GM19438 (cell line): ENCODE results near the gene PDK2.

Experiments
- ATAC-seq: cut with Tn5 transposase; IDR thresholded peaks from one replicate; pipeline ENCODE4 v1.9.1; 2021; ENCODE audit warnings: low read depth; ENCODE audit not compliant: unreplicated experiment

PDK2 gene

GRCh38 chr17:50132104-50132794 is 37.1 kb downstream of the PDK2 start:
- no peak for ATAC-seq

- ATAC-seq, result no peak
These were observed 38.0 kb downstream of the PDK2 start for GRCh38 chr17:50133028-50133768.

GRCh38 chr17:50133769-50134099 is 38.6 kb downstream of the PDK2 start:
- no peak for ATAC-seq

- ATAC-seq, result no peak
These were observed 39.3 kb downstream of the PDK2 start for GRCh38 chr17:50134206-50135110.

GRCh38 chr17:50135316-50136095 is 40.4 kb downstream of the PDK2 start:
- no peak for ATAC-seq

- ATAC-seq, result no peak
These were observed 41.0 kb downstream of the PDK2 start for GRCh38 chr17:50136096-50136687.

GRCh38 chr17:50137042-50137441 is 41.9 kb downstream of the PDK2 start:
- no peak for ATAC-seq

GRCh38 chr17:50139185-50139783 is 44.1 kb downstream of the PDK2 start:
- no peak for ATAC-seq

GRCh38 chr17:50139950-50140885 is 45.1 kb downstream of the PDK2 start:
- ATAC-seq, result peak; percentile 58

GRCh38 chr17:50141026-50141744 is 46.0 kb downstream of the PDK2 start:
- ATAC-seq, result no peak

GRCh38 chr17:50141745-50142110 is 46.6 kb downstream of the PDK2 start:
- ATAC-seq, result no peak

GRCh38 chr17:50143461-50144176 is 48.5 kb downstream of the PDK2 start:
- ATAC-seq, result no peak

GRCh38 chr17:50144355-50144754 is 49.2 kb downstream of the PDK2 start:
- no peak for ATAC-seq

- ATAC-seq, result no peak
These were observed 49.8 kb downstream of the PDK2 start for GRCh38 chr17:50144845-50145531.

- no peak for ATAC-seq
These were observed 50.5 kb downstream of the PDK2 start for GRCh38 chr17:50145532-50146229.

- ATAC-seq, result no peak
These were observed 51.2 kb downstream of the PDK2 start for GRCh38 chr17:50146230-50146926.
